GM19023 (cell line): Measurements from ENCODE around the gene DUSP8.
"Not testable (repeated sequence)": the region's sequence is repeated elsewhere in the genome, so short reads cannot be mapped to it uniquely, and the experiment has no call there.

ENCODE experiments used
- ATAC-seq: cut with Tn5 transposase; IDR thresholded peaks from one replicate; pipeline ENCODE4 v1.9.1; 2021; ENCODE audit warnings: mild to moderate bottlenecking, moderate library complexity; ENCODE audit not compliant: unreplicated experiment

DUSP8 gene

GRCh38 chr11:1518301-1518700 is 53.8 kb downstream of the DUSP8 start:
- no peak for ATAC-seq

GRCh38 chr11:1517117-1518005 is 54.7 kb downstream of the DUSP8 start:
- ATAC-seq: no peak

- ATAC-seq: no peak
These were observed 55.6 kb downstream of the DUSP8 start for GRCh38 chr11:1516273-1517067.

GRCh38 chr11:1515082-1516060 is 56.7 kb downstream of the DUSP8 start:
- no peak for ATAC-seq

- ATAC-seq: no peak
These were observed 57.6 kb downstream of the DUSP8 start for GRCh38 chr11:1514336-1515061.

- no peak for ATAC-seq
These were observed 58.5 kb downstream of the DUSP8 start for GRCh38 chr11:1513326-1514296.

- not testable (repeated sequence) for ATAC-seq
These were observed 59.4 kb downstream of the DUSP8 start for GRCh38 chr11:1512531-1513258.

- no peak for ATAC-seq
These were observed 60.1 kb downstream of the DUSP8 start for GRCh38 chr11:1511937-1512496.

- ATAC-seq: no peak
These were observed 61.1 kb downstream of the DUSP8 start for GRCh38 chr11:1510928-1511327.

- ATAC-seq: not testable (repeated sequence)
These were observed 61.7 kb downstream of the DUSP8 start for GRCh38 chr11:1510351-1510750.

- no peak for ATAC-seq
These were observed 62.3 kb downstream of the DUSP8 start for GRCh38 chr11:1509626-1510255.

GRCh38 chr11:1508986-1509385 is 63.1 kb downstream of the DUSP8 start:
- ATAC-seq: no peak

- no peak for ATAC-seq
These were observed 63.6 kb downstream of the DUSP8 start for GRCh38 chr11:1508491-1508891.

- ATAC-seq: no peak
These were observed 64.5 kb downstream of the DUSP8 start for GRCh38 chr11:1507381-1508140.

GRCh38 chr11:1506981-1507380 is 65.1 kb downstream of the DUSP8 start:
- ATAC-seq: no peak

- ATAC-seq: no peak
These were observed 66.6 kb downstream of the DUSP8 start for GRCh38 chr11:1505480-1505879.
